Body of pancreas (tissue), 4 donors: ENCODE measurements around the gene MVB12B.

Source experiments
- POLR2A ChIP-seq, 3 donors: fragments of 450-650 bp; IDR thresholded peaks; one replicate each; pipeline ENCODE4 v1.6.1; 2016; ENCODE audit warnings: antibody characterized with exemption in 3 of 3, mild to moderate bottlenecking in 2 of 3
- TF ChIP-seq, protein P1 (sequence below), 7 experiments: fragments of 450-650 bp in 4 of 7; fragments of 200-600 bp in 3 of 7; sonication (generic) in 3 of 7; IDR thresholded peaks; one replicate each; pipeline ENCODE4 v1.5.1; 2016 to 2019; ENCODE audit warnings: antibody characterized with exemption in 7 of 7

- TF ChIP-seq, protein P1, sequence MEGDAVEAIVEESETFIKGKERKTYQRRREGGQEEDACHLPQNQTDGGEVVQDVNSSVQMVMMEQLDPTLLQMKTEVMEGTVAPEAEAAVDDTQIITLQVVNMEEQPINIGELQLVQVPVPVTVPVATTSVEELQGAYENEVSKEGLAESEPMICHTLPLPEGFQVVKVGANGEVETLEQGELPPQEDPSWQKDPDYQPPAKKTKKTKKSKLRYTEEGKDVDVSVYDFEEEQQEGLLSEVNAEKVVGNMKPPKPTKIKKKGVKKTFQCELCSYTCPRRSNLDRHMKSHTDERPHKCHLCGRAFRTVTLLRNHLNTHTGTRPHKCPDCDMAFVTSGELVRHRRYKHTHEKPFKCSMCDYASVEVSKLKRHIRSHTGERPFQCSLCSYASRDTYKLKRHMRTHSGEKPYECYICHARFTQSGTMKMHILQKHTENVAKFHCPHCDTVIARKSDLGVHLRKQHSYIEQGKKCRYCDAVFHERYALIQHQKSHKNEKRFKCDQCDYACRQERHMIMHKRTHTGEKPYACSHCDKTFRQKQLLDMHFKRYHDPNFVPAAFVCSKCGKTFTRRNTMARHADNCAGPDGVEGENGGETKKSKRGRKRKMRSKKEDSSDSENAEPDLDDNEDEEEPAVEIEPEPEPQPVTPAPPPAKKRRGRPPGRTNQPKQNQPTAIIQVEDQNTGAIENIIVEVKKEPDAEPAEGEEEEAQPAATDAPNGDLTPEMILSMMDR (IDR thresholded peaks at IDR 0.05): no peak
- no peak for TF ChIP-seq POLR2A (IDR thresholded peaks at IDR 0.05)
Measured at GRCh38 chr9:126301196-126301595, 25.4 kb upstream of the MVB12B start.
